Vagina (tissue), 2 donors: ENCODE results near the gene ISOC2. TPM values are rescaled to one million over a fixed set of nuclear protein-coding genes. Genes with fewer than 3 reads are reported as not detected.
"Not testable (repeated sequence)": the region's sequence is repeated elsewhere in the genome, so short reads cannot be mapped to it uniquely, and the experiment has no call there.

Source experiments
- DNase-seq, 2 donors: peaks; one replicate each; pipeline ENCODE4 v3.0.0-alpha.2; 2017; ENCODE audit errors: extremely low spot score in 2 of 2
- H3K27ac ChIP-seq: fragments of 200-600 bp; sonication (generic); one replicate; pipeline ENCODE4 v1.5.1; 2019
- H3K27me3 ChIP-seq: fragments of 200-600 bp; sonication (generic); one replicate; pipeline ENCODE4 v1.5.1; 2019
- H3K36me3 ChIP-seq, 2 donors: fragments of 200-600 bp; sonication (generic); one replicate each; pipeline ENCODE4 v1.5.1; 2017 to 2019
- H3K4me1 ChIP-seq: fragments of 200-600 bp; sonication (generic); one replicate; pipeline ENCODE4 v1.5.1; 2019
- H3K4me3 ChIP-seq, 2 donors: fragments of 200-600 bp; sonication (generic); 1 replicate in 1 of 2; 2 replicates in 1 of 2; pipeline ENCODE4 v1.5.1; 2016 to 2019
- H3K9me3 ChIP-seq: fragments of 200-600 bp; sonication (generic); one replicate; pipeline ENCODE4 v1.5.1; 2019
- POLR2A ChIP-seq, 2 donors: fragments of 450-650 bp; IDR thresholded peaks; one replicate each; pipeline ENCODE4 v1.6.1; 2017; ENCODE audit warnings: antibody characterized with exemption in 2 of 2, mild to moderate bottlenecking in 2 of 2, moderate library complexity in 2 of 2
- POLR2AphosphoS5 ChIP-seq, 2 donors: sonication (generic); formaldehyde crosslinking; IDR thresholded peaks; one replicate each; pipeline ENCODE4 v1.9.0; 2017; ENCODE audit warnings: antibody characterized with exemption in 2 of 2, mild to moderate bottlenecking in 2 of 2, low read depth in 1 of 2; ENCODE audit not compliant: insufficient read depth in 1 of 2
- intact Hi-C: fragments of 100-400 bp; cut with DNase I; formaldehyde crosslinking; loops from one replicate; pipeline ENCODE4 v1.15.1; 2023
- total RNA-seq: library from RNA; depleted of rRNA; stranded (reverse); fragments of >200 nt; gene quantifications from one replicate; pipeline ENCODE4 v1.2.3, GENCODE V29; 2016
- TF ChIP-seq, protein P1 (sequence below), 3 experiments: fragments of 450-650 bp in 2 of 3; fragments of 200-600 bp in 1 of 3; sonication (generic) in 1 of 3; IDR thresholded peaks; one replicate each; pipeline ENCODE4 v1.5.1; 2017 to 2019; ENCODE audit warnings: antibody characterized with exemption in 3 of 3, mild to moderate bottlenecking in 2 of 3, moderate library complexity in 2 of 3

ISOC2 gene
- total RNA-seq, 1 donor from 2014 or later: 61.4 TPM

DNA sequence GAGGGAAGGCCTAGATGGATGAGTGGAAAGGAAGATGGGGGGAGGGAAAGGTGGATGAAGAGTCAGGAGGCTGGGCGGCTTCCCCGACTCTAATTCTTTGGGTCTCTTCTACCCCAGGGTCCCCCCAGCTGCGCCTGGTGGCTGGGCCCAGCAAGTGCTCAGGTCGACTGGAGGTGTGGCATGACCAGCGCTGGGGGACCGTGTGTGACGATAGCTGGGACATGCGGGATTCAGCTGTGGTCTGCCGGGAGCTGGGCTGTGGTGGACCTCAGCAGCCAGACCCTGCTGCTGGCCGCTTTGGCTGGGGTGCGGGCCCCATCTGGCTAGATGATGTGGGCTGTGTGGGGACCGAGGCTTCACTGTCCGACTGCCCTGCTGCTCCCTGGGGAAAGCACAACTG, 36.3 kb upstream of the ISOC2 start:
- intact Hi-C loops: no loop called here
- H3K9me3 ChIP-seq: no peaks in the 10 kb centered on the region
- no peak overlapping the region for H3K4me3 ChIP-seq
- H3K4me1 ChIP-seq: peaks cover 15% of the 10 kb centered on the region
- DNase-seq: no peak
- H3K36me3 ChIP-seq: peaks cover 0 to 9% of the 10 kb centered on the region in 2 donors
- H3K27me3 ChIP-seq: no peaks in the 10 kb centered on the region
- no peak for TF ChIP-seq POLR2AphosphoS5 (IDR thresholded peaks at IDR 0.05; ENCODE audit: insufficient read depth in 1 of 2, low read depth in 1 of 2)
- TF ChIP-seq, protein P1, sequence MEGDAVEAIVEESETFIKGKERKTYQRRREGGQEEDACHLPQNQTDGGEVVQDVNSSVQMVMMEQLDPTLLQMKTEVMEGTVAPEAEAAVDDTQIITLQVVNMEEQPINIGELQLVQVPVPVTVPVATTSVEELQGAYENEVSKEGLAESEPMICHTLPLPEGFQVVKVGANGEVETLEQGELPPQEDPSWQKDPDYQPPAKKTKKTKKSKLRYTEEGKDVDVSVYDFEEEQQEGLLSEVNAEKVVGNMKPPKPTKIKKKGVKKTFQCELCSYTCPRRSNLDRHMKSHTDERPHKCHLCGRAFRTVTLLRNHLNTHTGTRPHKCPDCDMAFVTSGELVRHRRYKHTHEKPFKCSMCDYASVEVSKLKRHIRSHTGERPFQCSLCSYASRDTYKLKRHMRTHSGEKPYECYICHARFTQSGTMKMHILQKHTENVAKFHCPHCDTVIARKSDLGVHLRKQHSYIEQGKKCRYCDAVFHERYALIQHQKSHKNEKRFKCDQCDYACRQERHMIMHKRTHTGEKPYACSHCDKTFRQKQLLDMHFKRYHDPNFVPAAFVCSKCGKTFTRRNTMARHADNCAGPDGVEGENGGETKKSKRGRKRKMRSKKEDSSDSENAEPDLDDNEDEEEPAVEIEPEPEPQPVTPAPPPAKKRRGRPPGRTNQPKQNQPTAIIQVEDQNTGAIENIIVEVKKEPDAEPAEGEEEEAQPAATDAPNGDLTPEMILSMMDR (IDR thresholded peaks at IDR 0.05): no peak
- TF ChIP-seq POLR2A (IDR thresholded peaks at IDR 0.05): no peak
- no peak overlapping the region for H3K27ac ChIP-seq

GRCh38 chr19:55496820-55497219, 35.4 kb upstream of the ISOC2 start:
- H3K4me3 ChIP-seq, H3K27me3 ChIP-seq, H3K27ac ChIP-seq, DNase-seq, intact Hi-C loops, H3K9me3 ChIP-seq, H3K36me3 ChIP-seq: not testable (repeated sequence)
- peaks cover 25% of the 10 kb centered on the region for H3K4me1 ChIP-seq

DNA sequence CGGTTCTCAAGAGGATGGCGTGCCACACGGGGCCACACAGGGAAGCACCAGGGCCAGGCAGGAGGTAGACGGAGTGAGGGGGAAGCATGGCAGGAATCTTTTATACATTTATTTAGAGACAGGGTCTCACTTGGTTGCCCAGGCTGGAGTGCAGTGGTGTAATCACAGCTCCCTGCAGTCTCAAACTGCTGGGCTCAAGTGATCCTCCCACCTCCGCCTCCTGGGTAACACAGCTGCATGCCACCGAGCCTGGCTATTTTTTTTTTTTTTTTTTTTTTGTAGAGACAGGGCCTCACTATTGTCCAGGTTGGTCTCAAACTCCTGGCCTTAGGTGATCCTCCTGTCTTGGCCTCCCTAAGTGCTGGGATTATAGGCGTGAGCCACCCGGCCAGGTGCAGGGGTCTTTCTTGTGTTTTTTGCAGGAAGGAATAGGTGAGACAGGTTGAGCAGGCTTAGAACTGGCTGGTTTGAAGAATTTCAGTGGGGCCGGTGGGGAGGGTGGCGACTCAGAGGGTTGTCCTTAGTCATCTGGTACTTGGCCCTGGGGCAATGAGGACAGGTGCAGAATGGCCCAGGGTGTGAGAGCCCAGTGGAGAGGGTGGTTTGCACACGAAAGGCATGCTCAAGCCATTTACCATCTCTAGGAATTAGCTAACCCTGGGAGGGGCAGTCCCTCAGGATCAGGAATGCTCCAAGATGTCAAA, 34.4 kb upstream of the ISOC2 start:
- intact Hi-C loops: no loop called here
- Histone ChIP-seq H3K9me3 (no peaks in the 10 kb centered on the region), H3K36me3 (peaks cover 0 to 9% of the 10 kb centered on the region in 2 donors), H3K4me3 (no peak overlapping the region), H3K27ac (peak overlapping the region; percentile 96), H3K27me3 (no peaks in the 10 kb centered on the region), H3K4me1 (peaks cover 33% of the 10 kb centered on the region)
- no peak for TF ChIP-seq POLR2AphosphoS5 (IDR thresholded peaks at IDR 0.05; ENCODE audit: insufficient read depth in 1 of 2, low read depth in 1 of 2)
- no peak for TF ChIP-seq POLR2A (IDR thresholded peaks at IDR 0.05)
- TF ChIP-seq, protein P1 (IDR thresholded peaks at IDR 0.05): no peak
- no peak for DNase-seq

- intact Hi-C loops: no loop called here
- peak in 1 of 2 donors; percentile 89 for TF ChIP-seq POLR2AphosphoS5 (IDR thresholded peaks at IDR 0.05; ENCODE audit: insufficient read depth in 1 of 2, low read depth in 1 of 2)
- TF ChIP-seq, protein P1 (IDR thresholded peaks at IDR 0.05): no peak
- TF ChIP-seq POLR2A (IDR thresholded peaks at IDR 0.05): peak in 1 of 2 donors; percentile 29
- peak overlapping the region; percentile 48 to 54 for H3K4me3 ChIP-seq
- peak in 1 of 2 donors; percentile 91 for DNase-seq
- peak overlapping the region; percentile 96 for H3K27ac ChIP-seq
- no peaks in the 10 kb centered on the region for H3K27me3 ChIP-seq
- H3K4me1 ChIP-seq: peaks cover 42% of the 10 kb centered on the region
- H3K36me3 ChIP-seq: no peaks in the 10 kb centered on the region
- no peaks in the 10 kb centered on the region for H3K9me3 ChIP-seq
Measured at GRCh38 chr19:55494172-55494761, 32.8 kb upstream of the ISOC2 start.

DNA sequence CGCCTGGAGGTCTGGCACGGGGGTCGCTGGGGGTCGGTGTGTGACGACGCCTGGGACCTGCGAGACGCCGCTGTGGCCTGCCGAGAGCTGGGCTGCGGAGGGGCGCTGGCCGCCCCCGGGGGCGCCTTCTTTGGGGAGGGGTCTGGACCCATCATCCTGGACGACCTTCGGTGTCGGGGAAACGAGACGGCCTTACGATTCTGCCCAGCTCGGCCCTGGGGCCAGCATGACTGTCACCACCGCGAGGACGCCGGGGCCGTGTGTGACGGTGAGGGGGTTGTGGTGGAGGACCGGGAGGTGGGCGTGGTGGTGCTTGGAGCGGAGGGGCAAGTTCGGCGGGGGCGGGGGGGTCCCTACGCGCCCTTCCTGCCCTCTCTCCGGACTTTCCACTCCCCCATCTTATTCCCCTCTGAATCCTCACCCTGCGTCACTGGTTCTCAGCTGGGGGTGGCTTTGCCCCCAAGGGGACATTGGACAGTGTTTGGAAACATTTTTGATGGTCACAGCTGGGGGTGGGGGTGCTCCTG, 32.3 kb upstream of the ISOC2 start:
- Histone ChIP-seq H3K27ac (peak overlapping the region; percentile 96), H3K4me3 (peak overlapping the region; percentile 48 to 54), H3K27me3 (no peaks in the 10 kb centered on the region), H3K9me3 (no peaks in the 10 kb centered on the region), H3K36me3 (no peaks in the 10 kb centered on the region), H3K4me1 (peaks cover 47% of the 10 kb centered on the region)
- TF ChIP-seq POLR2A (IDR thresholded peaks at IDR 0.05) (no peak), POLR2AphosphoS5 (IDR thresholded peaks at IDR 0.05; ENCODE audit: insufficient read depth in 1 of 2, low read depth in 1 of 2) (no peak)
- TF ChIP-seq, protein P1 (IDR thresholded peaks at IDR 0.05): no peak
- intact Hi-C loops: no loop called here
- no peak for DNase-seq
